Transverse colon (tissue), 4 donors: Measurements from ENCODE around the gene TRPT1. TPM values are rescaled to one million over a fixed set of nuclear protein-coding genes. Genes with fewer than 3 reads are reported as not detected.

Source experiments
- DNase-seq: peaks from one replicate; pipeline ENCODE4 v3.0.0-alpha.2; 2019
- H3K27ac ChIP-seq, 4 donors: fragments of 200-600 bp; sonication (generic); 2 replicates each; pipeline ENCODE4 v1.5.1; 2016 to 2018; ENCODE audit warnings: inconsistent platforms in 4 of 4
- H3K27me3 ChIP-seq: fragments of 200-600 bp; sonication (generic); 2 replicates; pipeline ENCODE4 v1.5.1; 2017; ENCODE audit warnings: inconsistent platforms
- H3K36me3 ChIP-seq, 4 donors: fragments of 200-600 bp; sonication (generic); 2 replicates each; pipeline ENCODE4 v1.5.1; 2017 to 2019; ENCODE audit warnings: inconsistent platforms in 4 of 4
- H3K4me1 ChIP-seq, 4 donors: fragments of 200-600 bp; sonication (generic); 2 replicates each; pipeline ENCODE4 v1.5.1; 2017 to 2020; ENCODE audit warnings: inconsistent platforms in 4 of 4
- H3K4me3 ChIP-seq, 4 donors: fragments of 200-600 bp; sonication (generic); 1 replicate in 1 of 4; 2 replicates in 3 of 4; pipeline versions ENCODE4 v1.5.1 to v1.6.1; 2017 to 2019; ENCODE audit warnings: inconsistent platforms in 4 of 4
- H3K9me3 ChIP-seq, 2 donors: fragments of 200-600 bp; sonication (generic); 2 replicates each; pipeline ENCODE4 v1.5.1; 2017 to 2019; ENCODE audit warnings: inconsistent platforms in 2 of 2
- CTCF ChIP-seq, 5 experiments: fragments of 200-600 bp in 3 of 5; fragments of 450-650 bp in 2 of 5; sonication (generic) in 3 of 5; IDR thresholded peaks; 1 replicate in 2 of 5; 2 replicates in 3 of 5; pipeline ENCODE4 v1.5.1; 2016 to 2017; ENCODE audit warnings: antibody characterized with exemption in 5 of 5, inconsistent platforms in 3 of 5, mild to moderate bottlenecking in 2 of 5, moderate library complexity in 1 of 5
- EP300 ChIP-seq: sonication (generic); formaldehyde crosslinking; IDR thresholded peaks from one replicate; pipeline ENCODE4 v1.6.1; 2017; ENCODE audit warnings: antibody characterized with exemption, low read depth
- POLR2A ChIP-seq: fragments of 450-650 bp; IDR thresholded peaks from one replicate; pipeline ENCODE4 v1.6.1; 2016; ENCODE audit warnings: antibody characterized with exemption, mild to moderate bottlenecking, moderate library complexity
- POLR2AphosphoS5 ChIP-seq, 3 donors: sonication (generic); formaldehyde crosslinking; IDR thresholded peaks; one replicate each; pipeline ENCODE4 v1.6.1; 2016; ENCODE audit warnings: antibody characterized with exemption in 3 of 3
- WGBS, 2 donors: methylation state at CpG; one replicate each; pipeline ENCODE4 v1.1.5; 2018; ENCODE audit warnings: low coverage in 1 of 2; 5-methylcytosine and 5-hydroxymethylcytosine counted together
- in situ Hi-C, 4 donors: fragments of 200-750 bp; cut with MboI; loops; one replicate each; pipeline versions ENCODE4 v1.15.0 to v1.15.1; 2017; ENCODE audit warnings: low sequenced_read_pairs in 3 of 4, low pct_ligation_motif_present in 1 of 4, low pct_unique_long_range_greater_than_20kb in 1 of 4
- intact Hi-C: fragments of 100-400 bp; cut with DNase I; formaldehyde crosslinking; loops from one replicate; pipeline ENCODE4 v1.15.1; 2023; ENCODE audit warnings: low total_unique reads
- total RNA-seq, 4 donors: library from RNA; depleted of rRNA; stranded (reverse); fragments of >200 nt; gene quantifications; one replicate each; pipeline ENCODE4 v1.1.0, GENCODE V29; 2016

Gene TRPT1
- total RNA-seq, 4 donors from 2014 or later = 82.4 to 113 (median 99.1) TPM

- Histone ChIP-seq H3K27ac (peak overlapping the region; percentile 90 to 99 (median 94)), H3K4me3 (peak overlapping the region; percentile 62 to 78 (median 70)), H3K36me3 (no peaks in the 10 kb centered on the region), H3K27me3 (no peaks in the 10 kb centered on the region), H3K4me1 (peaks cover 20 to 43% (median 35%) of the 10 kb centered on the region in 4 donors), H3K9me3 (no peaks in the 10 kb centered on the region)
- intact Hi-C loops (no loop called here), in situ Hi-C loops (no loop called here)
- TF ChIP-seq POLR2A (no peak), CTCF (IDR thresholded peaks at IDR 0.05) (no peak), EP300 (no peak), POLR2AphosphoS5 (IDR thresholded peaks at IDR 0.05) (no peak)
- peak; percentile 70 for DNase-seq
- whole genome bisulfite sequencing, 2 donors = 10% methylated on average over 4 of the region's 6 CpGs; no CpG with 5 or more reads in 1 of the 2 donors
These were observed 19.4 kb upstream of the TRPT1 start for GRCh38 chr11:64245401-64245796.

GRCh38 chr11:64244966-64245365 is 19.0 kb upstream of the TRPT1 start:
- Histone ChIP-seq H3K4me1 (peaks cover 24 to 46% (median 39%) of the 10 kb centered on the region in 4 donors), H3K27ac (peak overlapping the region; percentile 90 to 99 (median 94)), H3K9me3 (no peaks in the 10 kb centered on the region), H3K27me3 (no peaks in the 10 kb centered on the region), H3K4me3 (peak overlapping the region in 2 of 4 donors; percentile 66 to 74), H3K36me3 (no peaks in the 10 kb centered on the region)
- 39% methylated on average over 6 of the region's 6 CpGs; no CpG with 5 or more reads in 1 of the 2 donors for WGBS, 2 donors
- peak; percentile 19 for DNase-seq
- intact Hi-C loops = no loop called here
- TF ChIP-seq CTCF (IDR thresholded peaks at IDR 0.05) (no peak), EP300 (no peak), POLR2AphosphoS5 (IDR thresholded peaks at IDR 0.05) (no peak), POLR2A (no peak)
- in situ Hi-C loops = no loop called here

- no peaks in the 10 kb centered on the region for H3K27me3 ChIP-seq
- H3K4me1 ChIP-seq = peaks cover 26 to 55% (median 45%) of the 10 kb centered on the region in 4 donors
- peak overlapping the region in 3 of 4 donors; percentile 96 to 99 (median 98) for H3K27ac ChIP-seq
- in situ Hi-C loops (no loop called here), intact Hi-C loops (no loop called here)
- no peak for DNase-seq
- WGBS, 2 donors = 46% methylated on average over 5 of the region's 5 CpGs; no CpG with 5 or more reads in 1 of the 2 donors
- H3K9me3 ChIP-seq = no peaks in the 10 kb centered on the region
- H3K4me3 ChIP-seq = no peak overlapping the region
- no peaks in the 10 kb centered on the region for H3K36me3 ChIP-seq
- TF ChIP-seq EP300 = no peak
- no peak for TF ChIP-seq POLR2AphosphoS5 (IDR thresholded peaks at IDR 0.05)
- TF ChIP-seq CTCF (IDR thresholded peaks at IDR 0.05) = no peak
These were observed 18.1 kb upstream of the TRPT1 start for GRCh38 chr11:64244107-64244506.

- intact Hi-C loops = no loop called here
- no peak for DNase-seq
These were observed 17.4 kb upstream of the TRPT1 start for GRCh38 chr11:64243236-64243854.

More at GRCh38 chr11:64243236-64243854, 17.4 kb upstream of the TRPT1 start:
- no peaks in the 10 kb centered on the region for H3K27me3 ChIP-seq
- in situ Hi-C loops = no loop called here
- WGBS, 2 donors = 74% methylated on average over 8 of the region's 8 CpGs; no CpG with 5 or more reads in 1 of the 2 donors
- peak overlapping the region in 1 of 4 donors; percentile 83 for H3K4me3 ChIP-seq
- H3K4me1 ChIP-seq = peaks cover 27 to 62% (median 50%) of the 10 kb centered on the region in 4 donors
- H3K27ac ChIP-seq = peak overlapping the region; percentile 96 to 100 (median 98)
- no peaks in the 10 kb centered on the region for H3K36me3 ChIP-seq
- H3K9me3 ChIP-seq = no peaks in the 10 kb centered on the region
- TF ChIP-seq POLR2A (no peak), POLR2AphosphoS5 (IDR thresholded peaks at IDR 0.05) (no peak), CTCF (IDR thresholded peaks at IDR 0.05) (no peak), EP300 (no peak)
